CD14-positive monocyte (primary cell): ENCODE results near the gene PDXDC1. TPM values are rescaled to one million over a fixed set of nuclear protein-coding genes. Genes with fewer than 3 reads are reported as not detected.
A peak's percentile ranks its signal among the peaks of the same experiment; 100 is the strongest.
"Not testable (repeated sequence)": the region's sequence is repeated elsewhere in the genome, so short reads cannot be mapped to it uniquely, and the experiment has no call there.

ENCODE experiments used
- DNase-seq, 3 donors: peaks; one replicate each; pipeline ENCODE4 v3.0.0-alpha.2; 2011 to 2022
- H2AFZ ChIP-seq: 2 replicates; pipeline ENCODE4 v1.6.0; 2012; ENCODE audit warnings: mild to moderate bottlenecking, low read depth, low read length, inconsistent platforms; ENCODE audit not compliant: insufficient read depth, poor library complexity, severe bottlenecking
- H3K27ac ChIP-seq, 2 donors: 1 replicate in 1 of 2; 2 replicates in 1 of 2; pipeline ENCODE4 v1.5.1; 2012 to 2013; ENCODE audit warnings: low read length in 2 of 2, control low read depth in 1 of 2, inconsistent platforms in 1 of 2, low read depth in 1 of 2, mild to moderate bottlenecking in 1 of 2
- H3K27me3 ChIP-seq, 2 donors: one replicate each; pipeline versions ENCODE4 v1.6.0 to v1.6.1; 2011 to 2013; ENCODE audit warnings: low read length in 2 of 2; ENCODE audit not compliant: control insufficient read depth in 2 of 2, insufficient read depth in 2 of 2
- H3K36me3 ChIP-seq, 2 donors: replicated peaks in 1 of 2; 1 replicate in 1 of 2; 2 replicates in 1 of 2; pipeline versions ENCODE4 v1.5.1 to v1.6.1; 2012 to 2013; ENCODE audit warnings: low read length in 2 of 2, control low read depth in 1 of 2, inconsistent platforms in 1 of 2, mild to moderate bottlenecking in 1 of 2; ENCODE audit not compliant: insufficient read depth in 2 of 2, control insufficient read depth in 1 of 2
- H3K4me1 ChIP-seq, 2 donors: 1 replicate in 1 of 2; 2 replicates in 1 of 2; pipeline versions ENCODE4 v1.5.1 to v1.6.1; 2012 to 2013; ENCODE audit warnings: low read length in 2 of 2, control low read depth in 1 of 2, inconsistent platforms in 1 of 2, mild to moderate bottlenecking in 1 of 2, moderate library complexity in 1 of 2; ENCODE audit not compliant: insufficient read depth in 2 of 2, control insufficient read depth in 1 of 2
- H3K4me2 ChIP-seq: replicated peaks from 2 replicates; pipeline ENCODE3; 2012; ENCODE audit warnings: low read length, moderate library complexity, mild to moderate bottlenecking; ENCODE audit not compliant: poor library complexity, severe bottlenecking; ENCODE audit errors: extremely low read depth
- H3K4me3 ChIP-seq, 3 experiments: fragments of 200-600 bp in 1 of 3; sonication (generic) in 1 of 3; replicated peaks in 1 of 3; 1 replicate in 2 of 3; 2 replicates in 1 of 3; pipeline ENCODE4 v1.5.1; 2011 to 2013; ENCODE audit warnings: low read length in 3 of 3, mild to moderate bottlenecking in 3 of 3, control low read depth in 2 of 3, low read depth in 2 of 3, inconsistent platforms in 1 of 3, moderate library complexity in 1 of 3
- H3K79me2 ChIP-seq: 2 replicates; pipeline ENCODE4 v1.6.0; 2012; ENCODE audit warnings: mild to moderate bottlenecking, control low read depth, inconsistent platforms, low read length, moderate library complexity; ENCODE audit not compliant: insufficient read depth
- H3K9ac ChIP-seq: 2 replicates; pipeline ENCODE4 v1.6.0; 2017; ENCODE audit warnings: low read length, mild to moderate bottlenecking; ENCODE audit not compliant: insufficient read depth, poor library complexity, severe bottlenecking
- H3K9me3 ChIP-seq, 2 donors: replicated peaks in 1 of 2; 1 replicate in 1 of 2; 2 replicates in 1 of 2; pipeline versions ENCODE4 v1.5.1 to v1.6.1; 2012 to 2013; ENCODE audit warnings: low read length in 2 of 2, control low read depth in 1 of 2; ENCODE audit not compliant: control insufficient read depth in 1 of 2, insufficient read depth in 1 of 2
- H4K20me1 ChIP-seq: 2 replicates; pipeline ENCODE4 v1.6.0; 2012; ENCODE audit warnings: mild to moderate bottlenecking, low read length, control low read depth, moderate library complexity; ENCODE audit not compliant: insufficient read depth
- H3K27ac Mint-ChIP-seq, 7 donors: one replicate each; pipeline ENCODE4 v1.8.0; 2020; ENCODE audit warnings: mild to moderate bottlenecking in 7 of 7, mixed read lengths in 7 of 7, moderate library complexity in 6 of 7, inconsistent platforms in 2 of 7
- H3K27me3 Mint-ChIP-seq, 3 donors: one replicate each; pipeline ENCODE4 v1.8.0; 2021 to 2022; ENCODE audit warnings: low read depth in 3 of 3, mild to moderate bottlenecking in 3 of 3, mixed read lengths in 3 of 3, moderate library complexity in 3 of 3, inconsistent platforms in 1 of 3
- H3K36me3 Mint-ChIP-seq, 2 donors: one replicate each; pipeline ENCODE4 v1.8.0; 2020; ENCODE audit warnings: mixed read lengths in 2 of 2, inconsistent platforms in 1 of 2, mild to moderate bottlenecking in 1 of 2
- H3K4me1 Mint-ChIP-seq: one replicate; pipeline ENCODE4 v1.8.0; 2020; ENCODE audit warnings: mild to moderate bottlenecking, mixed read lengths
- H3K4me3 Mint-ChIP-seq, 2 donors: one replicate each; pipeline ENCODE4 v1.8.0; 2020; ENCODE audit warnings: mild to moderate bottlenecking in 2 of 2, mixed read lengths in 2 of 2, moderate library complexity in 1 of 2
- H3K9me3 Mint-ChIP-seq, 7 donors: one replicate each; pipeline ENCODE4 v1.8.0; 2020 to 2022; ENCODE audit warnings: mixed read lengths in 7 of 7, mild to moderate bottlenecking in 6 of 7, moderate library complexity in 6 of 7, inconsistent platforms in 2 of 7
- CTCF ChIP-seq: fragments of 200-600 bp; IDR thresholded peaks from one replicate; pipeline ENCODE4 v1.8.0; 2022; ENCODE audit warnings: antibody characterized with exemption, mild to moderate bottlenecking
- WGBS: methylation state at CpG from one replicate; pipeline ENCODE4 v1.1.5; 2013; ENCODE audit warnings: missing lambda C conversion rate; ENCODE audit not compliant: insufficient coverage; 5-methylcytosine and 5-hydroxymethylcytosine counted together
- intact Hi-C, 2 donors: fragments of 100-400 bp; cut with micrococcal nuclease; formaldehyde crosslinking; loops; one replicate each; pipeline versions ENCODE4 v1.15.0 to v1.15.1; 2023
- polyA plus RNA-seq, 3 donors: library from polyadenylated mRNA; depleted of rRNA in 1 of 3; unstranded in 2 of 3; stranded (reverse) in 1 of 3; fragments of 300-500 nt in 2 of 3; fragments of >200 nt in 1 of 3; fragmentation: Illumina TruSeq in 2 of 3; gene quantifications; 1 replicate in 2 of 3; 2 replicates in 1 of 3; pipeline ENCODE4 v1.2.3, GENCODE V29; 2012 to 2021

The PDXDC1 gene
- polyA plus RNA-seq, 3 donors = 22.3 to 50.1 (median 36.0) TPM

- Histone ChIP-seq H3K9me3 (no peaks in the 10 kb centered on the region), H2AFZ (no peak overlapping the region), H3K36me3 (peaks cover 27 to 43% of the 10 kb centered on the region in 2 donors), H3K4me2 (no peak overlapping the region), H3K4me1 (peaks cover 6% of the 10 kb centered on the region in 2 donors), H4K20me1 (no peaks in the 10 kb centered on the region), H3K27me3 (no peaks in the 10 kb centered on the region), H3K4me3 (no peak overlapping the region), H3K79me2 (peaks cover 4% of the 10 kb centered on the region), H3K9ac (no peak overlapping the region), H3K27ac (no peak overlapping the region)
- Mint-ChIP-seq H3K36me3 (peaks cover 42 to 67% of the 10 kb centered on the region in 2 donors), H3K4me1 (peaks cover 9% of the 10 kb centered on the region), H3K27me3 (no peaks in the 10 kb centered on the region), H3K9me3 (no peaks in the 10 kb centered on the region), H3K4me3 (no peak overlapping the region), H3K27ac (peak overlapping the region in 2 of 7 donors; percentile 22 to 62)
- WGBS = 92% methylated on average over 10 of the region's 11 CpGs
- intact Hi-C loops = no loop called here
- no peak for TF ChIP-seq CTCF
- DNase-seq = no peak
Observed at GRCh38 chr16:15044286-15044685, 69.5 kb downstream of the PDXDC1 start.

- H3K9ac ChIP-seq, H3K27ac Mint-ChIP-seq, H3K9me3 Mint-ChIP-seq, H3K4me1 ChIP-seq, DNase-seq, intact Hi-C loops, H3K9me3 ChIP-seq, H4K20me1 ChIP-seq, H3K4me2 ChIP-seq, H3K27me3 ChIP-seq, H3K79me2 ChIP-seq, H3K27me3 Mint-ChIP-seq, H3K4me3 Mint-ChIP-seq, H2AFZ ChIP-seq, H3K4me3 ChIP-seq, H3K4me1 Mint-ChIP-seq, H3K27ac ChIP-seq: not testable (repeated sequence)
- 96% methylated on average over 6 of the region's 9 CpGs for WGBS
- H3K36me3 Mint-ChIP-seq = peaks cover 33 to 57% of the 10 kb centered on the region in 2 donors
- peaks cover 17 to 33% of the 10 kb centered on the region in 2 donors for H3K36me3 ChIP-seq
Observed at GRCh38 chr16:15045270-15045669, 70.4 kb downstream of the PDXDC1 start.
